ENCODE data around the gene NEU3.
"Not testable (repeated sequence)": the region's sequence is repeated elsewhere in the genome, so short reads cannot be mapped to it uniquely, and the experiment has no call there.

Gene NEU3

GRCh38 chr11:74954199-74954598 is 34.5 kb upstream of the NEU3 start:
- no peak overlapping the region for H3K27ac ChIP-seq (ENCODE audit: low read length)
- no peak for DNase-seq (ENCODE audit: low read depth, low spot score)
- no peaks in the 10 kb centered on the region for H3K27me3 ChIP-seq (ENCODE audit: control insufficient read depth, insufficient read depth, low read length)
- no peaks in the 10 kb centered on the region; the same call in 1 of the 2 replicates for H3K36me3 ChIP-seq (ENCODE audit: control insufficient read depth, insufficient read depth, low read length)
- H3K4me3 ChIP-seq (ENCODE audit: low read length): no peak overlapping the region
- no peaks in the 10 kb centered on the region for H3K9me3 ChIP-seq (ENCODE audit: control insufficient read depth, insufficient read depth, low read length)
- whole genome bisulfite sequencing (ENCODE audit: insufficient coverage, insufficient read length): no CpG with 5 or more reads among the region's 1 CpG
- no peaks in the 10 kb centered on the region for H3K4me1 ChIP-seq (ENCODE audit: control insufficient read depth, insufficient read depth, low read length)

- Histone ChIP-seq H3K4me3 (ENCODE audit: low read length) (no peak overlapping the region), H3K27me3 (ENCODE audit: control insufficient read depth, insufficient read depth, low read length) (no peaks in the 10 kb centered on the region), H3K4me1 (ENCODE audit: control insufficient read depth, insufficient read depth, low read length) (no peaks in the 10 kb centered on the region), H3K9me3 (ENCODE audit: control insufficient read depth, insufficient read depth, low read length) (no peaks in the 10 kb centered on the region), H3K36me3 (ENCODE audit: control insufficient read depth, insufficient read depth, low read length) (no peaks in the 10 kb centered on the region; the same call in 1 of the 2 replicates), H3K27ac (ENCODE audit: low read length) (no peak overlapping the region)
- no CpG with 5 or more reads among the region's 4 CpGs for WGBS (ENCODE audit: insufficient coverage, insufficient read length)
- no peak for DNase-seq (ENCODE audit: low read depth, low spot score)
Observed at GRCh38 chr11:74956397-74957015, 32.2 kb upstream of the NEU3 start.

- Histone ChIP-seq H3K4me1 (ENCODE audit: control insufficient read depth, insufficient read depth, low read length) (no peaks in the 10 kb centered on the region), H3K27ac (ENCODE audit: low read length) (no peak overlapping the region)
- WGBS (ENCODE audit: insufficient coverage, insufficient read length): no CpG with 5 or more reads among the region's 1 CpG
Observed at GRCh38 chr11:74957937-74958629, 30.6 kb upstream of the NEU3 start.

GRCh38 chr11:74960128-74960527 is 28.6 kb upstream of the NEU3 start:
- no CpG with 5 or more reads among the region's 6 CpGs for WGBS (ENCODE audit: insufficient coverage, insufficient read length)
- not testable (repeated sequence) for H3K4me1 ChIP-seq (ENCODE audit: control insufficient read depth, insufficient read depth, low read length); H3K4me3 ChIP-seq (ENCODE audit: low read length); H3K27ac ChIP-seq (ENCODE audit: low read length); H3K27me3 ChIP-seq (ENCODE audit: control insufficient read depth, insufficient read depth, low read length); DNase-seq (ENCODE audit: low read depth, low spot score); H3K36me3 ChIP-seq (ENCODE audit: control insufficient read depth, insufficient read depth, low read length); H3K9me3 ChIP-seq (ENCODE audit: control insufficient read depth, insufficient read depth, low read length)

More at GRCh38 chr11:74957937-74958629, 30.6 kb upstream of the NEU3 start:
- Histone ChIP-seq H3K36me3 (ENCODE audit: control insufficient read depth, insufficient read depth, low read length) (no peaks in the 10 kb centered on the region; the same call in 1 of the 2 replicates), H3K27me3 (ENCODE audit: control insufficient read depth, insufficient read depth, low read length) (no peaks in the 10 kb centered on the region), H3K9me3 (ENCODE audit: control insufficient read depth, insufficient read depth, low read length) (no peaks in the 10 kb centered on the region), H3K4me3 (ENCODE audit: low read length) (no peak overlapping the region)
- no peak for DNase-seq (ENCODE audit: low read depth, low spot score)

GRCh38 chr11:74966651-74967050 is 22.1 kb upstream of the NEU3 start:
- no peaks in the 10 kb centered on the region for H3K27me3 ChIP-seq (ENCODE audit: control insufficient read depth, insufficient read depth, low read length)
- H3K27ac ChIP-seq (ENCODE audit: low read length): no peak overlapping the region
- H3K4me1 ChIP-seq (ENCODE audit: control insufficient read depth, insufficient read depth, low read length): no peaks in the 10 kb centered on the region
- no peaks in the 10 kb centered on the region; the same call in 1 of the 2 replicates for H3K36me3 ChIP-seq (ENCODE audit: control insufficient read depth, insufficient read depth, low read length)
- no peak for DNase-seq (ENCODE audit: low read depth, low spot score)
- H3K9me3 ChIP-seq (ENCODE audit: control insufficient read depth, insufficient read depth, low read length): no peaks in the 10 kb centered on the region
- H3K4me3 ChIP-seq (ENCODE audit: low read length): no peak overlapping the region
- no CpG with 5 or more reads among the region's 5 CpGs for WGBS (ENCODE audit: insufficient coverage, insufficient read length)

GRCh38 chr11:74970852-74971395 is 17.8 kb upstream of the NEU3 start:
- H3K36me3 ChIP-seq (ENCODE audit: control insufficient read depth, insufficient read depth, low read length): no peaks in the 10 kb centered on the region; the same call in 1 of the 2 replicates

GRCh38 chr11:74971424-74971823 is 17.3 kb upstream of the NEU3 start:
- no peaks in the 10 kb centered on the region for H3K4me1 ChIP-seq (ENCODE audit: control insufficient read depth, insufficient read depth, low read length)
- H3K9me3 ChIP-seq (ENCODE audit: control insufficient read depth, insufficient read depth, low read length): no peaks in the 10 kb centered on the region
- WGBS (ENCODE audit: insufficient coverage, insufficient read length): no CpG with 5 or more reads among the region's 6 CpGs
- no peaks in the 10 kb centered on the region for H3K27me3 ChIP-seq (ENCODE audit: control insufficient read depth, insufficient read depth, low read length)
- no peak overlapping the region for H3K4me3 ChIP-seq (ENCODE audit: low read length)
- H3K36me3 ChIP-seq (ENCODE audit: control insufficient read depth, insufficient read depth, low read length): no peaks in the 10 kb centered on the region; the same call in 1 of the 2 replicates
- DNase-seq (ENCODE audit: low read depth, low spot score): no peak
- no peak overlapping the region for H3K27ac ChIP-seq (ENCODE audit: low read length)

More at GRCh38 chr11:74970852-74971395, 17.8 kb upstream of the NEU3 start:
- Histone ChIP-seq H3K9me3 (ENCODE audit: control insufficient read depth, insufficient read depth, low read length) (no peaks in the 10 kb centered on the region), H3K4me1 (ENCODE audit: control insufficient read depth, insufficient read depth, low read length) (no peaks in the 10 kb centered on the region), H3K27me3 (ENCODE audit: control insufficient read depth, insufficient read depth, low read length) (no peaks in the 10 kb centered on the region), H3K4me3 (ENCODE audit: low read length) (no peak overlapping the region), H3K27ac (ENCODE audit: low read length) (no peak overlapping the region)
- no peak for DNase-seq (ENCODE audit: low read depth, low spot score)
- no CpG with 5 or more reads among the region's 1 CpG for WGBS (ENCODE audit: insufficient coverage, insufficient read length)

GRCh38 chr11:74978041-74978440 is 10.7 kb upstream of the NEU3 start:
- no peaks in the 10 kb centered on the region for H3K27me3 ChIP-seq (ENCODE audit: control insufficient read depth, insufficient read depth, low read length)
- H3K9me3 ChIP-seq (ENCODE audit: control insufficient read depth, insufficient read depth, low read length): no peaks in the 10 kb centered on the region
- no peaks in the 10 kb centered on the region for H3K4me1 ChIP-seq (ENCODE audit: control insufficient read depth, insufficient read depth, low read length)
- no CpG with 5 or more reads among the region's 4 CpGs for WGBS (ENCODE audit: insufficient coverage, insufficient read length)
- H3K4me3 ChIP-seq (ENCODE audit: low read length): no peak overlapping the region
- H3K36me3 ChIP-seq (ENCODE audit: control insufficient read depth, insufficient read depth, low read length): peaks cover 5% of the 10 kb centered on the region; the same call in 1 of the 2 replicates
- no peak overlapping the region for H3K27ac ChIP-seq (ENCODE audit: low read length)
- no peak for DNase-seq (ENCODE audit: low read depth, low spot score)

GRCh38 chr11:74980634-74981033 is 8.1 kb upstream of the NEU3 start:
- Histone ChIP-seq H3K4me3 (ENCODE audit: low read length) (no peak overlapping the region), H3K9me3 (ENCODE audit: control insufficient read depth, insufficient read depth, low read length) (no peaks in the 10 kb centered on the region), H3K27me3 (ENCODE audit: control insufficient read depth, insufficient read depth, low read length) (no peaks in the 10 kb centered on the region), H3K36me3 (ENCODE audit: control insufficient read depth, insufficient read depth, low read length) (peaks cover 5% of the 10 kb centered on the region; the same call in 1 of the 2 replicates), H3K4me1 (ENCODE audit: control insufficient read depth, insufficient read depth, low read length) (no peaks in the 10 kb centered on the region), H3K27ac (ENCODE audit: low read length) (no peak overlapping the region)
- no peak for DNase-seq (ENCODE audit: low read depth, low spot score)
- no CpG with 5 or more reads among the region's 2 CpGs for WGBS (ENCODE audit: insufficient coverage, insufficient read length)

GRCh38 chr11:74981888-74982287 is 6.8 kb upstream of the NEU3 start:
- Histone ChIP-seq H3K4me3 (ENCODE audit: low read length) (no peak overlapping the region), H3K27ac (ENCODE audit: low read length) (no peak overlapping the region), H3K27me3 (ENCODE audit: control insufficient read depth, insufficient read depth, low read length) (no peaks in the 10 kb centered on the region), H3K9me3 (ENCODE audit: control insufficient read depth, insufficient read depth, low read length) (no peaks in the 10 kb centered on the region), H3K36me3 (ENCODE audit: control insufficient read depth, insufficient read depth, low read length) (peaks cover 5% of the 10 kb centered on the region; the same call in 1 of the 2 replicates), H3K4me1 (ENCODE audit: control insufficient read depth, insufficient read depth, low read length) (no peaks in the 10 kb centered on the region)
- no CpG with 5 or more reads among the region's 1 CpG for WGBS (ENCODE audit: insufficient coverage, insufficient read length)
- no peak for DNase-seq (ENCODE audit: low read depth, low spot score)

Measured in iPS DF 6.9 (cell line).